ENCODE measurements around the gene CTNND2.

Gene CTNND2

GRCh38 chr5:11361768-11362167 lies 542.5 kb downstream of the CTNND2 start:
- no peak overlapping the region for H2AFZ ChIP-seq (ENCODE audit: low read depth, low read length)
- no peaks in the 10 kb centered on the region for H3K9me3 ChIP-seq (ENCODE audit: insufficient read depth, low read length, severe bottlenecking)
- H3K4me1 ChIP-seq (ENCODE audit: insufficient read depth, low read length): no peaks in the 10 kb centered on the region
- no peaks in the 10 kb centered on the region for H3K79me2 ChIP-seq (ENCODE audit: insufficient read depth, low read length)
- H3K9ac ChIP-seq (ENCODE audit: low read depth, low read length): no peak overlapping the region
- no peak overlapping the region for H3K27ac ChIP-seq (ENCODE audit: low read length)
- no peaks in the 10 kb centered on the region for H3K27me3 ChIP-seq (ENCODE audit: insufficient read depth, low read length, poor library complexity)
- no peaks in the 10 kb centered on the region for H4K20me1 ChIP-seq (ENCODE audit: insufficient read depth, low read length)
- no peak for ATAC-seq (ENCODE audit: insufficient read depth, low read depth)
- no peak overlapping the region for H3K4me3 ChIP-seq (ENCODE audit: low read depth in 1 of 2, low read length in 2 of 2)
- no peak for TF ChIP-seq EZH2 (IDR thresholded peaks at IDR 0.05; ENCODE audit: borderline replicate concordance, low read depth, low read length, severe bottlenecking)
- no peak for TF ChIP-seq CTCF (IDR thresholded peaks at IDR 0.05; ENCODE audit: borderline replicate concordance, extremely low read depth, low read length, poor library complexity, severe bottlenecking)
- no peak overlapping the region for H3K4me2 ChIP-seq (ENCODE audit: insufficient read depth, low read length)
- no peaks in the 10 kb centered on the region for H3K36me3 ChIP-seq (ENCODE audit: insufficient read depth, low read length)
- no peak for DNase-seq

GRCh38 chr5:11357928-11358327 lies 546.3 kb downstream of the CTNND2 start:
- no peak for ATAC-seq (ENCODE audit: insufficient read depth, low read depth)
- Histone ChIP-seq H3K4me2 (ENCODE audit: insufficient read depth, low read length) (no peak overlapping the region), H4K20me1 (ENCODE audit: insufficient read depth, low read length) (no peaks in the 10 kb centered on the region), H2AFZ (ENCODE audit: low read depth, low read length) (no peak overlapping the region), H3K79me2 (ENCODE audit: insufficient read depth, low read length) (no peaks in the 10 kb centered on the region), H3K9ac (ENCODE audit: low read depth, low read length) (no peak overlapping the region), H3K36me3 (ENCODE audit: insufficient read depth, low read length) (no peaks in the 10 kb centered on the region), H3K27me3 (ENCODE audit: insufficient read depth, low read length, poor library complexity) (no peaks in the 10 kb centered on the region), H3K9me3 (ENCODE audit: insufficient read depth, low read length, severe bottlenecking) (no peaks in the 10 kb centered on the region), H3K4me3 (ENCODE audit: low read depth in 1 of 2, low read length in 2 of 2) (no peak overlapping the region), H3K4me1 (ENCODE audit: insufficient read depth, low read length) (no peaks in the 10 kb centered on the region), H3K27ac (ENCODE audit: low read length) (no peak overlapping the region)
- TF ChIP-seq EZH2 (IDR thresholded peaks at IDR 0.05; ENCODE audit: borderline replicate concordance, low read depth, low read length, severe bottlenecking) (no peak), CTCF (IDR thresholded peaks at IDR 0.05; ENCODE audit: borderline replicate concordance, extremely low read depth, low read length, poor library complexity, severe bottlenecking) (no peak)
- DNase-seq: no peak

GRCh38 chr5:11355491-11355890 lies 548.8 kb downstream of the CTNND2 start:
- Histone ChIP-seq H3K9ac (ENCODE audit: low read depth, low read length) (no peak overlapping the region), H2AFZ (ENCODE audit: low read depth, low read length) (no peak overlapping the region), H3K4me1 (ENCODE audit: insufficient read depth, low read length) (no peaks in the 10 kb centered on the region), H3K79me2 (ENCODE audit: insufficient read depth, low read length) (no peaks in the 10 kb centered on the region), H3K4me3 (ENCODE audit: low read depth in 1 of 2, low read length in 2 of 2) (no peak overlapping the region), H3K27me3 (ENCODE audit: insufficient read depth, low read length, poor library complexity) (no peaks in the 10 kb centered on the region), H3K36me3 (ENCODE audit: insufficient read depth, low read length) (no peaks in the 10 kb centered on the region), H3K27ac (ENCODE audit: low read length) (no peak overlapping the region), H3K4me2 (ENCODE audit: insufficient read depth, low read length) (no peak overlapping the region), H4K20me1 (ENCODE audit: insufficient read depth, low read length) (no peaks in the 10 kb centered on the region), H3K9me3 (ENCODE audit: insufficient read depth, low read length, severe bottlenecking) (no peaks in the 10 kb centered on the region)
- TF ChIP-seq EZH2 (IDR thresholded peaks at IDR 0.05; ENCODE audit: borderline replicate concordance, low read depth, low read length, severe bottlenecking) (no peak), CTCF (IDR thresholded peaks at IDR 0.05; ENCODE audit: borderline replicate concordance, extremely low read depth, low read length, poor library complexity, severe bottlenecking) (no peak)
- ATAC-seq (ENCODE audit: insufficient read depth, low read depth) (no peak), DNase-seq (no peak)

- Histone ChIP-seq H3K27ac (ENCODE audit: low read length) (no peak overlapping the region), H3K4me2 (ENCODE audit: insufficient read depth, low read length) (no peak overlapping the region), H2AFZ (ENCODE audit: low read depth, low read length) (no peak overlapping the region), H4K20me1 (ENCODE audit: insufficient read depth, low read length) (no peaks in the 10 kb centered on the region), H3K79me2 (ENCODE audit: insufficient read depth, low read length) (no peaks in the 10 kb centered on the region), H3K4me3 (ENCODE audit: low read depth in 1 of 2, low read length in 2 of 2) (no peak overlapping the region), H3K27me3 (ENCODE audit: insufficient read depth, low read length, poor library complexity) (no peaks in the 10 kb centered on the region), H3K9me3 (ENCODE audit: insufficient read depth, low read length, severe bottlenecking) (no peaks in the 10 kb centered on the region), H3K36me3 (ENCODE audit: insufficient read depth, low read length) (no peaks in the 10 kb centered on the region), H3K9ac (ENCODE audit: low read depth, low read length) (no peak overlapping the region), H3K4me1 (ENCODE audit: insufficient read depth, low read length) (no peaks in the 10 kb centered on the region)
- no peak for DNase-seq
- ATAC-seq (ENCODE audit: insufficient read depth, low read depth): no peak
- TF ChIP-seq EZH2 (IDR thresholded peaks at IDR 0.05; ENCODE audit: borderline replicate concordance, low read depth, low read length, severe bottlenecking): no peak
- no peak for TF ChIP-seq CTCF (IDR thresholded peaks at IDR 0.05; ENCODE audit: borderline replicate concordance, extremely low read depth, low read length, poor library complexity, severe bottlenecking)
Observed at GRCh38 chr5:11346336-11346735, 557.9 kb downstream of the CTNND2 start.

Measured in DND-41 (cell line).